Smooth muscle cell (in vitro differentiated cells): ENCODE results near the gene MAGEC3. TPM values are rescaled to one million over a fixed set of nuclear protein-coding genes. Genes with fewer than 3 reads are reported as not detected.

Experiments
- DNase-seq: peaks from one replicate; lab custom pipeline; 2025; ENCODE audit not compliant: unreplicated experiment; lab: John Stamatoyannopoulos, UW
- H2AFZ ChIP-seq: fragments of 200-600 bp; sonication (generic); 2 replicates; pipeline ENCODE4 v1.6.0; 2016; ENCODE audit warnings: antibody characterized with exemption, low read depth, mild to moderate bottlenecking
- H3F3A ChIP-seq: fragments of 200-600 bp; sonication (generic); 2 replicates; pipeline ENCODE4 v1.6.0; 2017; ENCODE audit warnings: antibody characterized with exemption, low read depth
- H3K27ac ChIP-seq: fragments of 200-600 bp; sonication (generic); 2 replicates; pipeline ENCODE4 v1.5.1; 2016; ENCODE audit warnings: low read depth, mild to moderate bottlenecking
- H3K27me3 ChIP-seq: fragments of 200-600 bp; sonication (generic); 2 replicates; pipeline ENCODE4 v1.6.1; 2016; ENCODE audit warnings: low read depth, mild to moderate bottlenecking
- H3K36me3 ChIP-seq: fragments of 200-600 bp; sonication (generic); 2 replicates; pipeline ENCODE4 v1.5.1; 2016; ENCODE audit warnings: low read depth
- H3K4me1 ChIP-seq: fragments of 200-600 bp; sonication (generic); 2 replicates; pipeline ENCODE4 v1.5.1; 2016; ENCODE audit warnings: low read depth
- H3K4me2 ChIP-seq: fragments of 200-600 bp; sonication (generic); 2 replicates; pipeline ENCODE4 v1.6.0; 2016; ENCODE audit warnings: mild to moderate bottlenecking
- H3K4me3 ChIP-seq: fragments of 200-600 bp; sonication (generic); 2 replicates; pipeline ENCODE4 v1.5.1; 2016; ENCODE audit warnings: mild to moderate bottlenecking
- H3K79me2 ChIP-seq: fragments of 200-600 bp; sonication (generic); 2 replicates; pipeline ENCODE4 v1.6.0; 2016; ENCODE audit warnings: low read depth, mild to moderate bottlenecking
- H3K9ac ChIP-seq: fragments of 200-600 bp; sonication (generic); 2 replicates; pipeline ENCODE4 v1.6.0; 2016; ENCODE audit warnings: low read depth
- H3K9me3 ChIP-seq: fragments of 200-600 bp; sonication (generic); replicated peaks from 2 replicates; pipeline ENCODE4 v1.5.1; 2016; ENCODE audit warnings: low read depth
- H4K20me1 ChIP-seq: fragments of 200-600 bp; sonication (generic); 2 replicates; pipeline ENCODE4 v1.6.0; 2016; ENCODE audit warnings: low read depth
- WGBS: methylation state at CpG from one replicate; pipeline ENCODE4 v1.1.7; 2016; ENCODE audit warnings: low lambda C conversion rate; 5-methylcytosine and 5-hydroxymethylcytosine counted together
- polyA plus RNA-seq: library from polyadenylated mRNA; unstranded; fragments of >200 nt; fragmentation: Nextera tagmentation; extraction: Ambion mirVana; gene quantifications from 2 replicates; pipeline ENCODE4 v1.2.1, GENCODE V29; 2016
- total RNA-seq: library from RNA; depleted of rRNA; stranded (reverse); fragments of >200 nt; gene quantifications from 2 replicates; pipeline ENCODE4 v1.2.3, GENCODE V29; 2014
- TF ChIP-seq, protein P1 (sequence below): fragments of 200-600 bp; sonication (generic); IDR thresholded peaks from 2 replicates; pipeline ENCODE4 v1.5.1; 2017; ENCODE audit warnings: borderline replicate concordance, mild to moderate bottlenecking, antibody characterized with exemption; ENCODE audit not compliant: insufficient read depth, poor library complexity, severe bottlenecking

MAGEC3 gene
- total and polyA plus RNA-seq, 2 experiments from 2014 or later, result not detected

GRCh38 chrX:141936080-141936479 is 98.0 kb downstream of the MAGEC3 start:
- Histone ChIP-seq H3K27ac (no peak overlapping the region), H3K27me3 (no peaks in the 10 kb centered on the region), H3K9me3 (peaks cover 3% of the 10 kb centered on the region), H3K4me2 (no peak overlapping the region), H3F3A (no peaks in the 10 kb centered on the region), H3K36me3 (no peaks in the 10 kb centered on the region), H4K20me1 (no peaks in the 10 kb centered on the region), H3K4me3 (no peak overlapping the region), H3K79me2 (no peaks in the 10 kb centered on the region), H3K4me1 (no peaks in the 10 kb centered on the region), H3K9ac (no peak overlapping the region), H2AFZ (no peak overlapping the region)
- no peak for DNase-seq
- 76% methylated on average over 1 of the region's 1 CpG for WGBS
- TF ChIP-seq, protein P1, sequence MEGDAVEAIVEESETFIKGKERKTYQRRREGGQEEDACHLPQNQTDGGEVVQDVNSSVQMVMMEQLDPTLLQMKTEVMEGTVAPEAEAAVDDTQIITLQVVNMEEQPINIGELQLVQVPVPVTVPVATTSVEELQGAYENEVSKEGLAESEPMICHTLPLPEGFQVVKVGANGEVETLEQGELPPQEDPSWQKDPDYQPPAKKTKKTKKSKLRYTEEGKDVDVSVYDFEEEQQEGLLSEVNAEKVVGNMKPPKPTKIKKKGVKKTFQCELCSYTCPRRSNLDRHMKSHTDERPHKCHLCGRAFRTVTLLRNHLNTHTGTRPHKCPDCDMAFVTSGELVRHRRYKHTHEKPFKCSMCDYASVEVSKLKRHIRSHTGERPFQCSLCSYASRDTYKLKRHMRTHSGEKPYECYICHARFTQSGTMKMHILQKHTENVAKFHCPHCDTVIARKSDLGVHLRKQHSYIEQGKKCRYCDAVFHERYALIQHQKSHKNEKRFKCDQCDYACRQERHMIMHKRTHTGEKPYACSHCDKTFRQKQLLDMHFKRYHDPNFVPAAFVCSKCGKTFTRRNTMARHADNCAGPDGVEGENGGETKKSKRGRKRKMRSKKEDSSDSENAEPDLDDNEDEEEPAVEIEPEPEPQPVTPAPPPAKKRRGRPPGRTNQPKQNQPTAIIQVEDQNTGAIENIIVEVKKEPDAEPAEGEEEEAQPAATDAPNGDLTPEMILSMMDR, result no peak

- H3K4me1 ChIP-seq, result no peaks in the 10 kb centered on the region
- H3K4me2 ChIP-seq, result no peak overlapping the region
- H3K79me2 ChIP-seq, result no peaks in the 10 kb centered on the region
- no peaks in the 10 kb centered on the region for H3K36me3 ChIP-seq
- no peak overlapping the region for H3K4me3 ChIP-seq
- H2AFZ ChIP-seq, result no peak overlapping the region
- DNase-seq, result no peak
- TF ChIP-seq, protein P1, result no peak
- 83% methylated on average over 2 of the region's 2 CpGs for WGBS
- H3K9me3 ChIP-seq, result no peaks in the 10 kb centered on the region
- H3K27me3 ChIP-seq, result no peaks in the 10 kb centered on the region
- no peak overlapping the region for H3K9ac ChIP-seq
- H4K20me1 ChIP-seq, result no peaks in the 10 kb centered on the region
- no peak overlapping the region for H3K27ac ChIP-seq
- no peaks in the 10 kb centered on the region for H3F3A ChIP-seq
Observed at GRCh38 chrX:141941234-141941633, 103.1 kb downstream of the MAGEC3 start.

GRCh38 chrX:141945426-141945825 is 107.3 kb downstream of the MAGEC3 start:
- H4K20me1 ChIP-seq, result no peaks in the 10 kb centered on the region
- WGBS, result 62% methylated on average over 7 of the region's 7 CpGs
- H3K4me3 ChIP-seq, result no peak overlapping the region
- no peaks in the 10 kb centered on the region for H3K9me3 ChIP-seq
- H3K36me3 ChIP-seq, result no peaks in the 10 kb centered on the region
- no peak overlapping the region for H2AFZ ChIP-seq
- no peaks in the 10 kb centered on the region for H3F3A ChIP-seq
- H3K79me2 ChIP-seq, result no peaks in the 10 kb centered on the region
- DNase-seq, result no peak
- H3K4me2 ChIP-seq, result no peak overlapping the region
- TF ChIP-seq, protein P1, result no peak
- no peak overlapping the region for H3K9ac ChIP-seq
- no peaks in the 10 kb centered on the region for H3K27me3 ChIP-seq
- no peak overlapping the region for H3K27ac ChIP-seq
- H3K4me1 ChIP-seq, result no peaks in the 10 kb centered on the region

- H3K4me1 ChIP-seq, result no peaks in the 10 kb centered on the region
- H3K27me3 ChIP-seq, result no peaks in the 10 kb centered on the region
- no peak overlapping the region for H3K4me3 ChIP-seq
- H3K36me3 ChIP-seq, result no peaks in the 10 kb centered on the region
- H3K9me3 ChIP-seq, result no peaks in the 10 kb centered on the region
- no peak overlapping the region for H3K9ac ChIP-seq
- no peak overlapping the region for H3K4me2 ChIP-seq
- no peaks in the 10 kb centered on the region for H3F3A ChIP-seq
- TF ChIP-seq, protein P1, result no peak
- DNase-seq, result no peak
- H2AFZ ChIP-seq, result no peak overlapping the region
- no peak overlapping the region for H3K27ac ChIP-seq
- no peaks in the 10 kb centered on the region for H3K79me2 ChIP-seq
- H4K20me1 ChIP-seq, result no peaks in the 10 kb centered on the region
- 87% methylated on average over 3 of the region's 3 CpGs for WGBS
Observed at GRCh38 chrX:141947350-141947749, 109.2 kb downstream of the MAGEC3 start.
